HepG2 (cell line): ENCODE data around the gene PRMT7. TPM values are rescaled to one million over a fixed set of nuclear protein-coding genes. Genes with fewer than 3 reads are reported as not detected.

Experiments used
- GPN1 ChIP-seq: sonication (generic); formaldehyde crosslinking; IDR thresholded peaks from 2 replicates; pipeline ENCODE4 v1.5.1; 2020; ENCODE audit warnings: missing genetic modification reagents, borderline replicate concordance
- KDM5A ChIP-seq: fragments of 200-600 bp; sonication (generic); IDR thresholded peaks from 2 replicates; pipeline ENCODE4 v1.7.0; 2018; ENCODE audit warnings: antibody characterized with exemption, mild to moderate bottlenecking, low read length, borderline replicate concordance
- MBD4 ChIP-seq: IDR thresholded peaks from 2 replicates; pipeline ENCODE4 v1.6.1; 2012; ENCODE audit warnings: low read length, inconsistent platforms, borderline replicate concordance
- MIER3 ChIP-seq: IDR thresholded peaks from 2 replicates; pipeline ENCODE4 v1.6.1; 2016; ENCODE audit warnings: missing compliant biosample characterization, borderline replicate concordance
- MTA1 ChIP-seq: sonication (generic); formaldehyde crosslinking; IDR thresholded peaks from 2 replicates; pipeline ENCODE4 v1.4.0; 2020; ENCODE audit warnings: missing genetic modification reagents, mild to moderate bottlenecking, borderline replicate concordance
- MTF1 ChIP-seq: sonication (generic); formaldehyde crosslinking; IDR thresholded peaks from 2 replicates; pipeline ENCODE4 v1.5.0; 2020; ENCODE audit warnings: missing genetic modification reagents
- NCOA1 ChIP-seq: sonication (generic); formaldehyde crosslinking; IDR thresholded peaks from 2 replicates; pipeline ENCODE4 v1.9.0; 2021; ENCODE audit warnings: missing genetic modification reagents
- RFX3 ChIP-seq: IDR thresholded peaks from 2 replicates; pipeline ENCODE4 v1.6.1; 2016; ENCODE audit warnings: missing biosample characterization, missing genetic modification reagents
- RNF2 ChIP-seq: fragments of 450-650 bp; conservative IDR thresholded peaks from 2 replicates; pipeline ENCODE4 v1.6.1; 2016; ENCODE audit warnings: low read depth
- SETDB1 ChIP-seq: sonication (generic); formaldehyde crosslinking; IDR thresholded peaks from 2 replicates; pipeline ENCODE4 v1.5.1; 2020; ENCODE audit warnings: missing genetic modification reagents, mild to moderate bottlenecking, borderline replicate concordance
- SIN3A ChIP-seq: IDR thresholded peaks from 2 replicates; pipeline ENCODE4 v1.6.1; 2011; ENCODE audit warnings: low read depth, mild to moderate bottlenecking, control low read depth, low read length, borderline replicate concordance
- SOX5 ChIP-seq: IDR thresholded peaks from 2 replicates; pipeline ENCODE4 v1.6.1; 2016; ENCODE audit warnings: borderline replicate concordance
- TP53 ChIP-seq: sonication (generic); formaldehyde crosslinking; conservative IDR thresholded peaks from 2 replicates; pipeline ENCODE4 v1.4.0; 2020; ENCODE audit warnings: missing genetic modification reagents
- ZMAT3 ChIP-seq: sonication (generic); formaldehyde crosslinking; conservative IDR thresholded peaks from 2 replicates; pipeline ENCODE4 v1.7.0; 2021; ENCODE audit warnings: missing genetic modification reagents
- ZNF180 ChIP-seq: sonication (generic); formaldehyde crosslinking; IDR thresholded peaks from 2 replicates; pipeline ENCODE4 v1.4.0; 2020; ENCODE audit warnings: low read depth, missing genetic modification reagents, borderline replicate concordance
- ZNF205 ChIP-seq: IDR thresholded peaks from 2 replicates; pipeline ENCODE4 v1.6.1; 2018; ENCODE audit warnings: missing biosample characterization, missing genetic modification reagents
- ZNF234 ChIP-seq: sonication (generic); formaldehyde crosslinking; conservative IDR thresholded peaks from 2 replicates; pipeline ENCODE4 v1.5.1; 2020; ENCODE audit warnings: mild to moderate bottlenecking, missing genetic modification reagents
- polyA plus RNA-seq, 8 experiments: library from polyadenylated mRNA; depleted of rRNA in 3 of 8; stranded (reverse) in 7 of 8; unstranded in 1 of 8; fragments of >200 nt; fragmentation: Illumina TruSeq in 4 of 8; extraction: Trizol in 4 of 8; gene quantifications; 2 replicates each; pipeline versions ENCODE4 v1.2.1 to v1.2.3, GENCODE V29; 2011 to 2016; ENCODE audit warnings: low read depth in 4 of 8, missing spikeins in 1 of 8, mixed read lengths in 1 of 8; ENCODE audit not compliant: insufficient read depth in 1 of 8
- total RNA-seq, 5 experiments: library from RNA; depleted of rRNA; stranded (reverse); fragments of >200 nt; fragmentation: Illumina TruSeq; extraction: Trizol; gene quantifications; 2 replicates each; pipeline ENCODE4 v1.2.3, GENCODE V29; 2016; ENCODE audit warnings: low read depth in 1 of 5
- TF ChIP-seq, protein P1 (sequence below): sonication (generic); formaldehyde crosslinking; IDR thresholded peaks from 2 replicates; pipeline ENCODE4 v1.4.0; 2020; ENCODE audit warnings: missing genetic modification reagents
- TF ChIP-seq, protein P2 (sequence below): sonication (generic); formaldehyde crosslinking; IDR thresholded peaks from 2 replicates; pipeline ENCODE4 v1.4.0; 2020; ENCODE audit warnings: missing genetic modification reagents
- TF ChIP-seq, protein P3 (sequence below): sonication (generic); formaldehyde crosslinking; IDR thresholded peaks from 2 replicates; pipeline ENCODE4 v1.5.0; 2020; ENCODE audit warnings: mild to moderate bottlenecking, missing genetic modification reagents, borderline replicate concordance

The PRMT7 gene
- total and polyA plus RNA-seq, 2 of the 13 experiments (the other 11 are each of a cell fraction or from before 2014, with no cell fraction given), result 47.5 to 55.0 TPM

- TF ChIP-seq GPN1 (no peak; the same call in 1 of the 2 replicates), NCOA1 (peak; percentile 93), MTA1 (CRISPR knock-in tag) (peak; percentile 91; the same call in 1 of the 2 replicates), MIER3 (peak; percentile 94), KDM5A (peak; percentile 95), TP53 (CRISPR knock-in tag) (peak; percentile 94; the same call in 1 of the 2 replicates), ZNF180 (CRISPR knock-in tag) (peak; percentile 98), SIN3A (peak; percentile 94), ZNF205 (CRISPR knock-in tag) (peak; percentile 95), MTF1 (CRISPR knock-in tag) (peak; percentile 98), ZNF234 (CRISPR knock-in tag) (no peak), SOX5 (CRISPR knock-in tag) (peak; percentile 87), RFX3 (CRISPR knock-in tag) (no peak; the same call in 1 of the 2 replicates), SETDB1 (CRISPR knock-in tag) (peak; percentile 97), MBD4 (no peak), RNF2 (peak; percentile 99), ZMAT3 (CRISPR knock-in tag) (peak; percentile 100)
- TF ChIP-seq, protein P1, sequence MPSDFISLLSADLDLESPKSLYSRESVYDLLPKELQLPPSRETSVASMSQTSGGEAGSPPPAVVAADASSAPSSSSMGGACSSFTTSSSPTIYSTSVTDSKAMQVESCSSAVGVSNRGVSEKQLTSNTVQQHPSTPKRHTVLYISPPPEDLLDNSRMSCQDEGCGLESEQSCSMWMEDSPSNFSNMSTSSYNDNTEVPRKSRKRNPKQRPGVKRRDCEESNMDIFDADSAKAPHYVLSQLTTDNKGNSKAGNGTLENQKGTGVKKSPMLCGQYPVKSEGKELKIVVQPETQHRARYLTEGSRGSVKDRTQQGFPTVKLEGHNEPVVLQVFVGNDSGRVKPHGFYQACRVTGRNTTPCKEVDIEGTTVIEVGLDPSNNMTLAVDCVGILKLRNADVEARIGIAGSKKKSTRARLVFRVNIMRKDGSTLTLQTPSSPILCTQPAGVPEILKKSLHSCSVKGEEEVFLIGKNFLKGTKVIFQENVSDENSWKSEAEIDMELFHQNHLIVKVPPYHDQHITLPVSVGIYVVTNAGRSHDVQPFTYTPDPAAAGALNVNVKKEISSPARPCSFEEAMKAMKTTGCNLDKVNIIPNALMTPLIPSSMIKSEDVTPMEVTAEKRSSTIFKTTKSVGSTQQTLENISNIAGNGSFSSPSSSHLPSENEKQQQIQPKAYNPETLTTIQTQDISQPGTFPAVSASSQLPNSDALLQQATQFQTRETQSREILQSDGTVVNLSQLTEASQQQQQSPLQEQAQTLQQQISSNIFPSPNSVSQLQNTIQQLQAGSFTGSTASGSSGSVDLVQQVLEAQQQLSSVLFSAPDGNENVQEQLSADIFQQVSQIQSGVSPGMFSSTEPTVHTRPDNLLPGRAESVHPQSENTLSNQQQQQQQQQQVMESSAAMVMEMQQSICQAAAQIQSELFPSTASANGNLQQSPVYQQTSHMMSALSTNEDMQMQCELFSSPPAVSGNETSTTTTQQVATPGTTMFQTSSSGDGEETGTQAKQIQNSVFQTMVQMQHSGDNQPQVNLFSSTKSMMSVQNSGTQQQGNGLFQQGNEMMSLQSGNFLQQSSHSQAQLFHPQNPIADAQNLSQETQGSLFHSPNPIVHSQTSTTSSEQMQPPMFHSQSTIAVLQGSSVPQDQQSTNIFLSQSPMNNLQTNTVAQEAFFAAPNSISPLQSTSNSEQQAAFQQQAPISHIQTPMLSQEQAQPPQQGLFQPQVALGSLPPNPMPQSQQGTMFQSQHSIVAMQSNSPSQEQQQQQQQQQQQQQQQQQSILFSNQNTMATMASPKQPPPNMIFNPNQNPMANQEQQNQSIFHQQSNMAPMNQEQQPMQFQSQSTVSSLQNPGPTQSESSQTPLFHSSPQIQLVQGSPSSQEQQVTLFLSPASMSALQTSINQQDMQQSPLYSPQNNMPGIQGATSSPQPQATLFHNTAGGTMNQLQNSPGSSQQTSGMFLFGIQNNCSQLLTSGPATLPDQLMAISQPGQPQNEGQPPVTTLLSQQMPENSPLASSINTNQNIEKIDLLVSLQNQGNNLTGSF (CRISPR knock-in tag), result peak; percentile 100
- TF ChIP-seq, protein P2, sequence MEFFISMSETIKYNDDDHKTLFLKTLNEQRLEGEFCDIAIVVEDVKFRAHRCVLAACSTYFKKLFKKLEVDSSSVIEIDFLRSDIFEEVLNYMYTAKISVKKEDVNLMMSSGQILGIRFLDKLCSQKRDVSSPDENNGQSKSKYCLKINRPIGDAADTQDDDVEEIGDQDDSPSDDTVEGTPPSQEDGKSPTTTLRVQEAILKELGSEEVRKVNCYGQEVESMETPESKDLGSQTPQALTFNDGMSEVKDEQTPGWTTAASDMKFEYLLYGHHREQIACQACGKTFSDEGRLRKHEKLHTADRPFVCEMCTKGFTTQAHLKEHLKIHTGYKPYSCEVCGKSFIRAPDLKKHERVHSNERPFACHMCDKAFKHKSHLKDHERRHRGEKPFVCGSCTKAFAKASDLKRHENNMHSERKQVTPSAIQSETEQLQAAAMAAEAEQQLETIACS (CRISPR knock-in tag), result peak; percentile 76
- TF ChIP-seq, protein P3, sequence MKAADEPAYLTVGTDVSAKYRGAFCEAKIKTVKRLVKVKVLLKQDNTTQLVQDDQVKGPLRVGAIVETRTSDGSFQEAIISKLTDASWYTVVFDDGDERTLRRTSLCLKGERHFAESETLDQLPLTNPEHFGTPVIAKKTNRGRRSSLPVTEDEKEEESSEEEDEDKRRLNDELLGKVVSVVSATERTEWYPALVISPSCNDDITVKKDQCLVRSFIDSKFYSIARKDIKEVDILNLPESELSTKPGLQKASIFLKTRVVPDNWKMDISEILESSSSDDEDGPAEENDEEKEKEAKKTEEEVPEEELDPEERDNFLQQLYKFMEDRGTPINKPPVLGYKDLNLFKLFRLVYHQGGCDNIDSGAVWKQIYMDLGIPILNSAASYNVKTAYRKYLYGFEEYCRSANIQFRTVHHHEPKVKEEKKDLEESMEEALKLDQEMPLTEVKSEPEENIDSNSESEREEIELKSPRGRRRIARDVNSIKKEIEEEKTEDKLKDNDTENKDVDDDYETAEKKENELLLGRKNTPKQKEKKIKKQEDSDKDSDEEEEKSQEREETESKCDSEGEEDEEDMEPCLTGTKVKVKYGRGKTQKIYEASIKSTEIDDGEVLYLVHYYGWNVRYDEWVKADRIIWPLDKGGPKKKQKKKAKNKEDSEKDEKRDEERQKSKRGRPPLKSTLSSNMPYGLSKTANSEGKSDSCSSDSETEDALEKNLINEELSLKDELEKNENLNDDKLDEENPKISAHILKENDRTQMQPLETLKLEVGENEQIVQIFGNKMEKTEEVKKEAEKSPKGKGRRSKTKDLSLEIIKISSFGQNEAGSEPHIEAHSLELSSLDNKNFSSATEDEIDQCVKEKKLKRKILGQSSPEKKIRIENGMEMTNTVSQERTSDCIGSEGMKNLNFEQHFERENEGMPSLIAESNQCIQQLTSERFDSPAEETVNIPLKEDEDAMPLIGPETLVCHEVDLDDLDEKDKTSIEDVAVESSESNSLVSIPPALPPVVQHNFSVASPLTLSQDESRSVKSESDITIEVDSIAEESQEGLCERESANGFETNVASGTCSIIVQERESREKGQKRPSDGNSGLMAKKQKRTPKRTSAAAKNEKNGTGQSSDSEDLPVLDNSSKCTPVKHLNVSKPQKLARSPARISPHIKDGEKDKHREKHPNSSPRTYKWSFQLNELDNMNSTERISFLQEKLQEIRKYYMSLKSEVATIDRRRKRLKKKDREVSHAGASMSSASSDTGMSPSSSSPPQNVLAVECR, result peak; percentile 98
Measured at GRCh38 chr16:68310774-68311511, at the start of gene PRMT7, which contains the start of gene SLC7A6OS (continued).
